KMS-11 (cell line): ENCODE results near the gene DUS1L.

Experiments
- H2AFZ ChIP-seq: fragments of 200-600 bp; sonication (generic); 2 replicates; pipeline ENCODE4 v1.6.1; 2016; ENCODE audit warnings: antibody characterized with exemption, mixed run types, low read depth
- H3K27ac ChIP-seq: fragments of 200-600 bp; sonication (generic); 2 replicates; pipeline ENCODE4 v1.6.1; 2016; ENCODE audit warnings: mild to moderate bottlenecking, mixed run types
- H3K27me3 ChIP-seq: fragments of 200-600 bp; sonication (generic); 2 replicates; pipeline ENCODE4 v1.6.1; 2017; ENCODE audit warnings: mild to moderate bottlenecking, low read depth, mixed run types, moderate library complexity; ENCODE audit not compliant: insufficient read depth
- H3K36me3 ChIP-seq: fragments of 200-600 bp; sonication (generic); 2 replicates; pipeline ENCODE4 v1.6.1; 2017; ENCODE audit warnings: mild to moderate bottlenecking, mixed run types; ENCODE audit not compliant: insufficient read depth
- H3K4me1 ChIP-seq: fragments of 200-600 bp; sonication (generic); 2 replicates; pipeline ENCODE4 v1.6.1; 2016; ENCODE audit warnings: mild to moderate bottlenecking, low read depth, mixed run types; ENCODE audit not compliant: poor library complexity, severe bottlenecking
- H3K4me2 ChIP-seq: fragments of 200-600 bp; sonication (generic); 2 replicates; pipeline ENCODE4 v1.7.0; 2016; ENCODE audit warnings: mild to moderate bottlenecking, mixed run types
- H3K4me3 ChIP-seq: fragments of 200-600 bp; sonication (generic); IDR thresholded peaks from 2 replicates; pipeline ENCODE4 v1.6.1; 2017; ENCODE audit warnings: low read depth, low read length, mixed read lengths; ENCODE audit not compliant: insufficient read depth
- H3K79me2 ChIP-seq: fragments of 200-600 bp; sonication (generic); 2 replicates; pipeline ENCODE4 v1.6.1; 2016; ENCODE audit warnings: low read depth, mixed run types; ENCODE audit not compliant: insufficient read depth
- H3K9ac ChIP-seq: fragments of 200-600 bp; sonication (generic); 2 replicates; pipeline ENCODE4 v1.6.1; 2016; ENCODE audit warnings: mild to moderate bottlenecking, mixed run types
- H4K20me1 ChIP-seq: fragments of 200-600 bp; sonication (generic); 2 replicates; pipeline ENCODE4 v1.6.1; 2016; ENCODE audit warnings: mild to moderate bottlenecking, mixed run types; ENCODE audit not compliant: insufficient read depth
- TF ChIP-seq, protein P1 (sequence below): fragments of 200-600 bp; sonication (generic); conservative IDR thresholded peaks from 2 replicates; pipeline ENCODE4 v1.6.1; 2017; ENCODE audit warnings: low read depth, mild to moderate bottlenecking, antibody characterized with exemption, low read length, moderate library complexity, mixed read lengths

The DUS1L gene

DNA sequence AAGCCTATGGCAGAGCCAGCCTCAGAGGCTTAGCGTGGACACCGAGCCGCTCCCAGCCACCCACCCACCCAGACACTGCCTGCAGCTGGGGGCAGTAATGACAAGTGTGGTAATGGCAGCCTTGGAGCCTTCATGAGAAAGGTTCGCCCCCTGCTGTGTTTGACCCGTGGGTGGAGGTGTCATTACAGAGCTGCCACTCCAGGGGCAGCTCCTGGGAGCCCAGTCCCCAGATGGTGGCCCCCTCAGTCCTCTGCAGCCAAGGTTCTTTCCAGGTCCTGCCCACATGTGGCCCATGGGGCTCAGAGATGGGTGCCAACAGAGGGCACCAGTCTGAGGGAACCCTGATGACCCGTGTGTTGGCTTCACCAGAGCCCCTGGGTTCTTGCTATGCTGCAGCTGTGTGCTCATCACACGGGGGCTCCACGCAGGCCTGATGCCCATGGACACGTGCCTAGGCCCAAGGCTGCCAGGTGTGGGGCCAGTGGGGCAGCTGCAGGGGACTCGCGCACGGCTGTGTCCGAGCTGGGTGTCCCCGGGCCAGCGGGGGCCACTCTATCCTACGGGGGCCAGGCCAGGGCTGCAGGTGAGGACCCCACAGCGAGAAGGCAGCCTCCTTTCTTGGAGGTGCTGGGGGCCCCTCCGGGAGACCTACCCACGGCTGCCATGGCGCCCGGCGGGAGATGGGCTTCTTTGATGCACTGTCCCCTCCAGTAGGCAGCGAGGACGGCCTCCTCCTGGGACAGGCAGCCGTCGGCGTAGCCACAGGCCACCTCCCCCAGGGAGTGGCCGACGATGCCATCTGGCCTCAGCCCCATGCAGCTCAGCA is 24.3 kb upstream of the DUS1L start:
- no peak overlapping the region for H3K4me2 ChIP-seq
- no peak overlapping the region for H3K9ac ChIP-seq
- H3K4me3 ChIP-seq = no peak overlapping the region
- no peaks in the 10 kb centered on the region for H3K27me3 ChIP-seq
- H3K27ac ChIP-seq = no peak overlapping the region
- H2AFZ ChIP-seq = no peak overlapping the region
- TF ChIP-seq, protein P1, sequence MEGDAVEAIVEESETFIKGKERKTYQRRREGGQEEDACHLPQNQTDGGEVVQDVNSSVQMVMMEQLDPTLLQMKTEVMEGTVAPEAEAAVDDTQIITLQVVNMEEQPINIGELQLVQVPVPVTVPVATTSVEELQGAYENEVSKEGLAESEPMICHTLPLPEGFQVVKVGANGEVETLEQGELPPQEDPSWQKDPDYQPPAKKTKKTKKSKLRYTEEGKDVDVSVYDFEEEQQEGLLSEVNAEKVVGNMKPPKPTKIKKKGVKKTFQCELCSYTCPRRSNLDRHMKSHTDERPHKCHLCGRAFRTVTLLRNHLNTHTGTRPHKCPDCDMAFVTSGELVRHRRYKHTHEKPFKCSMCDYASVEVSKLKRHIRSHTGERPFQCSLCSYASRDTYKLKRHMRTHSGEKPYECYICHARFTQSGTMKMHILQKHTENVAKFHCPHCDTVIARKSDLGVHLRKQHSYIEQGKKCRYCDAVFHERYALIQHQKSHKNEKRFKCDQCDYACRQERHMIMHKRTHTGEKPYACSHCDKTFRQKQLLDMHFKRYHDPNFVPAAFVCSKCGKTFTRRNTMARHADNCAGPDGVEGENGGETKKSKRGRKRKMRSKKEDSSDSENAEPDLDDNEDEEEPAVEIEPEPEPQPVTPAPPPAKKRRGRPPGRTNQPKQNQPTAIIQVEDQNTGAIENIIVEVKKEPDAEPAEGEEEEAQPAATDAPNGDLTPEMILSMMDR = no peak
- H3K79me2 ChIP-seq = peaks cover 3% of the 10 kb centered on the region; the same call in 1 of the 2 replicates
- H3K4me1 ChIP-seq = peaks cover under 1% of the 10 kb centered on the region
- H4K20me1 ChIP-seq = no peaks in the 10 kb centered on the region
- H3K36me3 ChIP-seq = peaks cover 35% of the 10 kb centered on the region; the same call in 1 of the 2 replicates

DNA sequence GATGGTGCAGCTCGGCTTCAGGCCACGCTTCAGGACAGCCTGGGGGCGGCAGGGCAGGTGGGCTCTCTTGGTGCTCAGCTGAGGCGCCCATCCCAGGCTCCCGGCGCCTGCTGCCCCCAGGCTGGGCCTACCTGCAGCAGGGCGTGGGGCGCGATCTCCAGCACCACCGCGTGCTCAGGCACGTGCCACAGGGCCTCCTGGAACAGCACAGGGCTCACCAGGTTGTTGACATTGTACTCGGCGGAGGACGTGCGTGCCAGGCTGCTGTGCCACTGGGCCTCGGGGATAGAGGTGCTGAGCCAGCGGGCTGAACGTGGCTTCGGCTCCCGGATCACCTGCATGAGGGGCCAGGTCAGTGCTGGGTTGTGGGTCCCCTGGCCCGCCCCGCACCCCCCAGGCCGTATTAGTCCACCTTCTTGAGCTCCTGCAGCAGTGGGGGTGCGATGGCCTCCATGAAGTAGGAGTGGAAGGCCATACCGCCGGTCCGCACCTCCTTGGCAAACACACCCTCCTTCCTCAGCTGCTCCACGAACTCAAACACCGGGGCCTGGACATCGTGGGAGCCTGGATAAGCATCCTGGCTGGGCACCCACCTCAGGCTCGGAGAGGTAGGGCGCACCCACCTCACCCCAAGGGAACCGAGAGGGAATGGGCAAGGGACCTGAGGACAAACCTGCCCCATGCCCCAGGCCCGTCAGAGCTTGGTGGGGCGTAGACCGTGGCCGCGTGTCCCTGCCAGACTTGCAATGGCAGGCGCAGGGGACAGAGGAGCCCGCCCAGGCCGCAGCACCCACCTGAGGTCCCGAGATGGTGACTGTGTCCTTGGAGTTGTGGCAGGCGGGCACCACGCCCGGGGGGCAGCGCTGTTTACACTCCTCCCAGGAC is 23.5 kb upstream of the DUS1L start:
- no peak overlapping the region for H3K27ac ChIP-seq
- H3K4me3 ChIP-seq = no peak overlapping the region
- H3K27me3 ChIP-seq = no peaks in the 10 kb centered on the region
- H2AFZ ChIP-seq = no peak overlapping the region
- no peak overlapping the region for H3K4me2 ChIP-seq
- peaks cover 40% of the 10 kb centered on the region; the same call in 1 of the 2 replicates for H3K36me3 ChIP-seq
- H4K20me1 ChIP-seq = no peaks in the 10 kb centered on the region
- no peak overlapping the region for H3K9ac ChIP-seq
- H3K79me2 ChIP-seq = peaks cover 2% of the 10 kb centered on the region; the same call in 1 of the 2 replicates
- TF ChIP-seq, protein P1 = no peak
- H3K4me1 ChIP-seq = no peaks in the 10 kb centered on the region

DNA sequence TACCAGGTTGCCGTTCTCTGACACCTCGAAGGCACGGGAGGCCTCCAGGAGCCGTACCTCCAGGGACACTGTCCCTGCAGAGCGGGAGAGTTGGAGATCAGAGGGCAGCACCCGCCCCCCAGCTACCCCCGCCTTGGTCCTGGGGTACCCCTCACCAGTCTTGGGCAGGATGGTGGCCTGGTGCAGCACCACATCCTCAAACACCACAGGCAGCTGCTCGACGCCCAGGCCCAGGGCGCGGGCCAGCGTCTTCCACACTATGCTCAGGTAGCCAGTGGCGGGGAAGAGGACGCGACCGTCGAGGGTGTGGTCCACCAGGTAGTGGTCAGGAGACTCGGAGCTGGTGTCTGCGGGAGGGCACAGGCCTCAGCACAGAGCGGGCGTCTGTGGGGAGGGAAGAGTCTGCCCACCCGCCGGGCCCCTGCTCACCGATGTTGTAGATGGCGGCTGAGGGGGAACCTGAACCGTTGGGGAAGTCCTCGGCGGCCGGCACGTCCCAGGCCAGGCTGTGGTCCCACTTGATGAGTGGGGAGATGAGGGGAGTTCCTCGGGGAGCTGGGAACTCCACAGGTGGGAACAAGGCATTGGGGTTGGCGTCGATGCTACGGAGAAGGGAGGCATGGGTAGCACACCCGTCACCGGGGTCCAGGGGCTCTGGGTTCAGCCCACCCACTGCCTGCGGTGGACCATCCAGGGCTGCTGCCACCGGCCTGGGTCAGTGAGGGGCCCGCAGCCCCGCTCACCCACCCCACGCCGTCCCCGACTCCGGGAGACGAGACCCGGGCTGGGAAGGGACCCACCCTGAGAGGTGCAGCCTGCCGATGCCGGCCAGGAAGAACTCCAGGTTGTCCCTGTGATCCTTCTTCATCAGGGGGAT is 22.6 kb upstream of the DUS1L start:
- Histone ChIP-seq H3K36me3 (peaks cover 42% of the 10 kb centered on the region; the same call in 1 of the 2 replicates), H3K27me3 (no peaks in the 10 kb centered on the region), H3K9ac (no peak overlapping the region), H3K4me3 (no peak overlapping the region), H3K79me2 (no peaks in the 10 kb centered on the region; the same call in 1 of the 2 replicates), H3K4me2 (no peak overlapping the region), H3K27ac (no peak overlapping the region), H2AFZ (no peak overlapping the region), H4K20me1 (no peaks in the 10 kb centered on the region), H3K4me1 (no peaks in the 10 kb centered on the region)
- TF ChIP-seq, protein P1 = no peak
